ENCODE measurements around the gene THSD4. TPM values are rescaled to one million over a fixed set of nuclear protein-coding genes. Genes with fewer than 3 reads are reported as not detected.

Gene THSD4
- total RNA-seq = 10 to 100 TPM in 3 of 4 donors, 1 to 10 TPM in 1; 2.7 to 49.2 (median 15.8) TPM

- ATAC-seq (ENCODE audit: low FRiP score) (peak; percentile 75), DNase-seq (ENCODE audit: low spot score) (no peak)
- TF ChIP-seq CTCF (IDR thresholded peaks at IDR 0.05) = peak in 2 of 3 donors; percentile 92 to 97
These were observed at the start of gene THSD4 for GRCh38 chr15:71114887-71115566. Gene THSD4 (plus strand): TSS chr15:71115471.

- no peak for DNase-seq (ENCODE audit: low spot score)
- ATAC-seq (ENCODE audit: low FRiP score) = peak; percentile 76
- TF ChIP-seq CTCF (IDR thresholded peaks at IDR 0.05) = no peak
These were observed 48.3 kb upstream of the THSD4 start for GRCh38 chr15:71066983-71067382.

- TF ChIP-seq CTCF (IDR thresholded peaks at IDR 0.05) = no peak
- DNase-seq (ENCODE audit: low spot score) (no peak), ATAC-seq (ENCODE audit: low FRiP score) (no peak)
These were observed 45.6 kb upstream of the THSD4 start for GRCh38 chr15:71069693-71070092.

GRCh38 chr15:71071529-71071928 lies 43.7 kb upstream of the THSD4 start:
- no peak for ATAC-seq (ENCODE audit: low FRiP score)
- TF ChIP-seq CTCF (IDR thresholded peaks at IDR 0.05) = no peak
- DNase-seq (ENCODE audit: low spot score) = no peak

GRCh38 chr15:71072423-71072822 lies 42.8 kb upstream of the THSD4 start:
- ATAC-seq (ENCODE audit: low FRiP score) = no peak
- no peak for DNase-seq (ENCODE audit: low spot score)
- no peak for TF ChIP-seq CTCF (IDR thresholded peaks at IDR 0.05)

GRCh38 chr15:71078506-71079207 lies 36.6 kb upstream of the THSD4 start:
- no peak for TF ChIP-seq CTCF (IDR thresholded peaks at IDR 0.05)
- no peak for DNase-seq (ENCODE audit: low spot score)
- no peak for ATAC-seq (ENCODE audit: low FRiP score)
